Small intestine (tissue), 7 donors: ENCODE data around the gene SCAMP5. TPM values are rescaled to one million over a fixed set of nuclear protein-coding genes. Genes with fewer than 3 reads are reported as not detected.

Experiments
- DNase-seq, 2 donors: peaks; one replicate each; pipeline versions ENCODE4 v3.0.0 to v3.0.0-alpha.2; 2013
- FAIRE-seq: peaks from 2 replicates; lab custom pipeline; 2012; peaks lifted over from hg19 to GRCh38; lab: Jason Lieb, UNC
- H3K27ac ChIP-seq, 3 donors: one replicate each; pipeline ENCODE4 v1.5.1; 2013; ENCODE audit warnings: low read length in 2 of 3, mild to moderate bottlenecking in 2 of 3, control low read depth in 1 of 3, inconsistent platforms in 1 of 3, low read depth in 1 of 3, moderate library complexity in 1 of 3
- H3K27me3 ChIP-seq, 3 donors: one replicate each; pipeline ENCODE4 v1.6.1; 2013; ENCODE audit warnings: low read length in 3 of 3, inconsistent platforms in 1 of 3; ENCODE audit not compliant: control insufficient read depth in 3 of 3, insufficient read depth in 3 of 3
- H3K36me3 ChIP-seq, 3 donors: one replicate each; pipeline ENCODE4 v1.6.1; 2013; ENCODE audit warnings: low read length in 3 of 3, inconsistent platforms in 1 of 3, low read depth in 1 of 3, mild to moderate bottlenecking in 1 of 3, moderate library complexity in 1 of 3; ENCODE audit not compliant: control insufficient read depth in 3 of 3, insufficient read depth in 2 of 3
- H3K4me1 ChIP-seq, 3 donors: one replicate each; pipeline ENCODE4 v1.6.1; 2013; ENCODE audit warnings: low read length in 2 of 3, inconsistent platforms in 1 of 3, low read depth in 1 of 3, mild to moderate bottlenecking in 1 of 3, moderate library complexity in 1 of 3; ENCODE audit not compliant: control insufficient read depth in 3 of 3, insufficient read depth in 2 of 3
- H3K4me3 ChIP-seq, 3 donors: one replicate each; pipeline ENCODE4 v1.5.1; 2013; ENCODE audit warnings: low read length in 3 of 3, control low read depth in 1 of 3, inconsistent platforms in 1 of 3, low read depth in 1 of 3, mild to moderate bottlenecking in 1 of 3, moderate library complexity in 1 of 3
- H3K9me3 ChIP-seq, 2 donors: one replicate each; pipeline ENCODE4 v1.6.1; 2013; ENCODE audit warnings: low read depth in 1 of 2, low read length in 1 of 2; ENCODE audit not compliant: control insufficient read depth in 2 of 2, insufficient read depth in 1 of 2
- WGBS, 3 donors: extraction: QIAGEN DNeasy Blood & Tissue Kit; methylation state at CpG; one replicate each; pipeline ENCODE4 v1.1.7; 2013; 5-methylcytosine and 5-hydroxymethylcytosine counted together
- polyA plus RNA-seq, 4 donors: library from polyadenylated mRNA; stranded (reverse) in 3 of 4; unstranded in 1 of 4; fragments of 200-250 nt in 3 of 4; fragments of 120-200 nt in 1 of 4; gene quantifications; one replicate each; pipeline versions ENCODE4 v1.2.1 to v1.2.3, GENCODE V29; 2013
- donor health status: healthy with polysubstance abuse.
- donor health status: control.
- donor health status: control.
- donor health status: Bipolar disorder and iron deficiency.
- donor health status: healthy.

SCAMP5 gene
- polyA plus RNA-seq, 4 donors: 22.8 to 78.1 (median 56.8) TPM

DNA sequence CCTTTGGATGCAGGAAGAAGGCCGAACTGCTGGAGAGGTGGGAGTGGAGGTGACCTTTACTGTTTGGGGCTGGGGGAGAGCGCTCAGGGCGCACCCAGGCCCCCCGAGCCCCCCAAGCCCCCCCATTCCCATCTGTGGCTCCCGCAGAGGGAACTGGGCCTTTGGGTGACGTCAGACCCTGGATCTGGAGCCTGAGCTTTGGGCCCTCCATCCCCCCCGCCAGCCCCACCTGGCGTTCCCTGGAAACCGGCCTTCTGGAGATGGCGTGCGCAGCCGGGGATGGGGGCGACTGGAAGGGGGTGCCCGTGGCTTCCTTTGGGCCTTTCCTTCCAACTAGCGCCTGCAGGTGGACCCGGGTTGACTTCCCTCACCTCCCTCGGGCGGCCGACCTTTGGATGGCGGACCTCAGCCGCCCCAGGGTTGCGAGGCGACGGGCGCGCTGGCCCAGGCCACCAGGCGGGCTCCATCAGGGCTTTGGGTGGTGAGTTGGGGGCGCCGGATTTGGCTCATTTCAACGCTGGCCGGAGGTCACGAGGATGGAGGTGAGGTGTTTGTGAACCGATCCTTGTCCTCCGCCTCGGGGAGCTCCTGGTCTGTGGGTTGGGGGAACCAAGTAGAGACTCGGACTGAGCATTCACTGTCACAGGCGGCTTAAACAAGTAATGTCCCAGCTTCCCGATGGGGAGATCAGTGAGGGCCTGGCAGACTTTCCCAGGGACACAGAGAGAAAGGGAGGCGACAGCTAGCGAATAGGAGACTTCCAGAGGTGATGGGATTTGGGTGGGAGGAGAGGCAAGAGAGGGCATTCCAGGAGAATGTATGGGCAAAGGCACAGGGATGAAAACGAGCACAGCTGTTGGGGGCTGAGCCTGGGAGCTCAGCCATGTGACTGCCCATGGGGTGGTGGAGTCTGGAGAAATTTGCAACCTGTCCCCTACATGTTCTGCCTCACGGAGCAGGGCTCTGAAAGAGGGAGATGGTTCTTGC is 709 bp downstream of the SCAMP5 start:
- Histone ChIP-seq H3K9me3 (no peaks in the 10 kb centered on the region), H3K4me1 (peaks cover 3 to 25% (median 7%) of the 10 kb centered on the region in 3 donors), H3K4me3 (peak overlapping the region; percentile 63 to 79 (median 69)), H3K36me3 (peaks cover 0 to 2% (median 0%) of the 10 kb centered on the region in 3 donors), H3K27ac (peak overlapping the region in 2 of 3 donors; percentile 60 to 77), H3K27me3 (peaks cover 0 to 9% (median 0%) of the 10 kb centered on the region in 3 donors)
- DNase-seq: peak; percentile 58 to 61
- FAIRE-seq: no peak
- WGBS, 3 donors: 6 to 14% (median 9%) methylated on average over 37 to 42 of the region's 42 CpGs

- no peak overlapping the region for H3K27ac ChIP-seq
- H3K4me3 ChIP-seq: peak overlapping the region in 1 of 3 donors; percentile 69
- DNase-seq (peak in 1 of 2 donors; percentile 51), FAIRE-seq (no peak)
- no peaks in the 10 kb centered on the region for H3K9me3 ChIP-seq
- WGBS, 3 donors: 30 to 55% (median 40%) methylated on average over 4 of the region's 4 CpGs
- peaks cover 0 to 5% (median 0%) of the 10 kb centered on the region in 3 donors for H3K27me3 ChIP-seq
- H3K4me1 ChIP-seq: peaks cover 3 to 25% (median 7%) of the 10 kb centered on the region in 3 donors
- H3K36me3 ChIP-seq: peaks cover 0 to 3% (median 0%) of the 10 kb centered on the region in 3 donors
Measured at GRCh38 chr15:74997141-74997540, 1.8 kb downstream of the SCAMP5 start.

DNA sequence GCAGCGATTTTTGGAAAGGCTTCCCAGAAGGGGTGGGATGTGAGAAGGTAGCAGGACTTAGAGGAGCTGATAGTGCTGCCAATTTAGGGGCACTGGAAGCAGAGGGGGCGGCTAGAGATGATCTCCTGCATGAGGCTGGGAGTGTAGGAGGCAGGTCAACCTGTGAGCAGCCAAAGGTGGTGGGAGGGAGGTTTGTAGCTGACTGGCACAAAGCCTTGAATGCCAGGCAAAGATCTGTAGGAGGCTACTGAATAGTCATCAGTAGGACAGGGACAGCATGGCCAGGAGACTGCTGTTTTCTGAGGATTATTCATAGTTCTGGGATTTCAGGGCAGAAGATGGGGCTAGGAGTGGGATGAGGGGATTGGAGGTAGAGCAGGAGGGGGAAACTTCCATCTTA is 2.2 kb downstream of the SCAMP5 start:
- peaks cover 3 to 25% (median 7%) of the 10 kb centered on the region in 3 donors for H3K4me1 ChIP-seq
- no peak overlapping the region for H3K4me3 ChIP-seq
- DNase-seq (no peak), FAIRE-seq (no peak)
- no peak overlapping the region for H3K27ac ChIP-seq
- 52 to 74% (median 69%) methylated on average over 2 of the region's 2 CpGs for WGBS, 3 donors
- no peaks in the 10 kb centered on the region for H3K9me3 ChIP-seq
- peaks cover 0 to 5% (median 0%) of the 10 kb centered on the region in 3 donors for H3K27me3 ChIP-seq
- peaks cover 0 to 7% (median 0%) of the 10 kb centered on the region in 3 donors for H3K36me3 ChIP-seq

GRCh38 chr15:75001310-75001709 is 5.9 kb downstream of the SCAMP5 start:
- FAIRE-seq (no peak), DNase-seq (no peak)
- Histone ChIP-seq H3K9me3 (no peaks in the 10 kb centered on the region), H3K4me1 (peaks cover 3 to 23% (median 4%) of the 10 kb centered on the region in 3 donors), H3K36me3 (peaks cover 0 to 14% (median 2%) of the 10 kb centered on the region in 3 donors), H3K27ac (no peak overlapping the region), H3K27me3 (peaks cover 0 to 5% (median 0%) of the 10 kb centered on the region in 3 donors), H3K4me3 (no peak overlapping the region)
- WGBS, 3 donors: 80 to 83% (median 80%) methylated on average over 6 of the region's 6 CpGs

- Histone ChIP-seq H3K4me3 (no peak overlapping the region), H3K27ac (no peak overlapping the region), H3K36me3 (peaks cover 0 to 15% (median 2%) of the 10 kb centered on the region in 3 donors), H3K27me3 (no peaks in the 10 kb centered on the region), H3K4me1 (peaks cover 0 to 18% (median 3%) of the 10 kb centered on the region in 3 donors), H3K9me3 (no peaks in the 10 kb centered on the region)
- 59 to 73% (median 60%) methylated on average over 7 of the region's 7 CpGs for WGBS, 3 donors
- DNase-seq: no peak
- no peak for FAIRE-seq
Measured at GRCh38 chr15:75002398-75002797, 7.0 kb downstream of the SCAMP5 start.

GRCh38 chr15:75007216-75007615 is 11.9 kb downstream of the SCAMP5 start:
- Histone ChIP-seq H3K4me3 (no peak overlapping the region), H3K27me3 (no peaks in the 10 kb centered on the region), H3K9me3 (no peaks in the 10 kb centered on the region), H3K27ac (no peak overlapping the region), H3K4me1 (no peaks in the 10 kb centered on the region), H3K36me3 (peaks cover 0 to 29% (median 2%) of the 10 kb centered on the region in 3 donors)
- DNase-seq (no peak), FAIRE-seq (no peak)
- WGBS, 3 donors: 85 to 95% (median 91%) methylated on average over 13 of the region's 13 CpGs

- no peaks in the 10 kb centered on the region for H3K9me3 ChIP-seq
Measured at GRCh38 chr15:75008221-75008625, 12.9 kb downstream of the SCAMP5 start.

GRCh38 chr15:75008629-75009326 is 13.4 kb downstream of the SCAMP5 start:
- WGBS, 3 donors: 67 to 83% (median 73%) methylated on average over 6 of the region's 6 CpGs
- Histone ChIP-seq H3K27ac (no peak overlapping the region), H3K9me3 (no peaks in the 10 kb centered on the region), H3K4me1 (no peaks in the 10 kb centered on the region), H3K27me3 (no peaks in the 10 kb centered on the region), H3K36me3 (peaks cover 2 to 40% (median 2%) of the 10 kb centered on the region in 3 donors), H3K4me3 (no peak overlapping the region)
- DNase-seq (no peak), FAIRE-seq (no peak)

More at GRCh38 chr15:75008221-75008625, 12.9 kb downstream of the SCAMP5 start:
- Histone ChIP-seq H3K27ac (no peak overlapping the region), H3K27me3 (no peaks in the 10 kb centered on the region), H3K4me3 (no peak overlapping the region), H3K36me3 (peaks cover 0 to 36% (median 2%) of the 10 kb centered on the region in 3 donors), H3K4me1 (no peaks in the 10 kb centered on the region)
- DNase-seq: no peak
- WGBS, 3 donors: 64 to 92% (median 75%) methylated on average over 5 of the region's 5 CpGs
- no peak for FAIRE-seq
